Measurements from ENCODE around the gene CLASP1.

- TF ChIP-seq CTCF (IDR thresholded peaks at IDR 0.05; ENCODE audit: low read depth, low read length) (no peak), EZH2phosphoT487 (IDR thresholded peaks at IDR 0.05; ENCODE audit: low read depth) (no peak)
Observed at GRCh38 chr2:121561617-121562268, 87.5 kb downstream of the CLASP1 start.
